Stomach (tissue), 9 donors: ENCODE results near the gene PITRM1. TPM values are rescaled to one million over a fixed set of nuclear protein-coding genes. Genes with fewer than 3 reads are reported as not detected.
A peak's percentile ranks its signal among the peaks of the same experiment; 100 is the strongest.

ENCODE experiments used
- DNase-seq, 2 donors: peaks; one replicate each; pipeline versions ENCODE4 v3.0.0 to v3.0.0-alpha.2; 2013 to 2019
- H3K27ac ChIP-seq, 5 donors: fragments of 200-600 bp in 4 of 5; sonication (generic) in 4 of 5; one replicate each; pipeline ENCODE4 v1.5.1; 2013 to 2019; ENCODE audit warnings: mild to moderate bottlenecking in 1 of 5, moderate library complexity in 1 of 5
- H3K27me3 ChIP-seq, 3 donors: fragments of 200-600 bp; sonication (generic); one replicate each; pipeline ENCODE4 v1.5.1; 2017 to 2019; ENCODE audit warnings: mixed run types in 1 of 3
- H3K36me3 ChIP-seq, 4 donors: fragments of 200-600 bp; sonication (generic); 1 replicate in 3 of 4; 2 replicates in 1 of 4; pipeline ENCODE4 v1.5.1; 2016 to 2019
- H3K4me1 ChIP-seq, 4 donors: fragments of 200-600 bp; sonication (generic); one replicate each; pipeline ENCODE4 v1.5.1; 2016 to 2019
- H3K4me3 ChIP-seq, 4 donors: fragments of 200-600 bp; sonication (generic) in 3 of 4; one replicate each; pipeline ENCODE4 v1.5.1; 2016 to 2019; ENCODE audit warnings: mild to moderate bottlenecking in 1 of 4
- H3K9me3 ChIP-seq, 4 donors: fragments of 200-600 bp; sonication (generic); one replicate each; pipeline ENCODE4 v1.5.1; 2016 to 2019
- CTCF ChIP-seq, 7 experiments: fragments of 450-650 bp in 4 of 7; fragments of 200-600 bp in 3 of 7; sonication (generic) in 3 of 7; IDR thresholded peaks; one replicate each; pipeline ENCODE4 v1.5.1; 2016 to 2019; ENCODE audit warnings: antibody characterized with exemption in 7 of 7, control low read depth in 2 of 7, mild to moderate bottlenecking in 1 of 7
- EP300 ChIP-seq: sonication (generic); formaldehyde crosslinking; IDR thresholded peaks from one replicate; pipeline ENCODE4 v1.6.1; 2017; ENCODE audit warnings: antibody characterized with exemption
- POLR2A ChIP-seq, 4 donors: fragments of 450-650 bp; IDR thresholded peaks; one replicate each; pipeline ENCODE4 v1.6.1; 2016; ENCODE audit warnings: antibody characterized with exemption in 4 of 4, control low read depth in 2 of 4, mild to moderate bottlenecking in 1 of 4, moderate library complexity in 1 of 4
- POLR2AphosphoS5 ChIP-seq, 3 donors: sonication (generic); formaldehyde crosslinking; IDR thresholded peaks; one replicate each; pipeline ENCODE4 v1.6.1; 2016; ENCODE audit warnings: antibody characterized with exemption in 3 of 3
- WGBS, 5 donors: extraction: QIAGEN DNeasy Blood & Tissue Kit in 3 of 5; methylation state at CpG; one replicate each; pipeline versions ENCODE4 v1.1.5 to v1.1.7; 2013 to 2018; 5-methylcytosine and 5-hydroxymethylcytosine counted together
- intact Hi-C: fragments of 100-400 bp; cut with DNase I; formaldehyde crosslinking; loops from one replicate; pipeline ENCODE4 v1.15.1; 2023; ENCODE audit warnings: low total_unique reads
- polyA plus RNA-seq, 3 donors: library from polyadenylated mRNA; stranded (reverse); fragments of 200-250 nt; gene quantifications; one replicate each; pipeline ENCODE4 v1.2.3, GENCODE V29; 2013
- total RNA-seq, 5 donors: library from RNA; depleted of rRNA; stranded (reverse); fragments of >200 nt; gene quantifications; one replicate each; pipeline versions ENCODE4 v1.1.0 to v1.2.3, GENCODE V29; 2014 to 2016
- donor health status: healthy with polysubstance abuse.
- donor health status: Bipolar disorder and iron deficiency.
- donor health status: healthy.

Gene PITRM1
- total and polyA plus RNA-seq, 8 donors = 32.3 to 95.1 (median 57.1) TPM

GRCh38 chr10:3217853-3218252 lies 45.3 kb upstream of the PITRM1 start:
- no peaks in the 10 kb centered on the region for H3K9me3 ChIP-seq
- 80 to 88% (median 86%) methylated on average over 12 of the region's 12 CpGs for WGBS, 5 donors
- no peaks in the 10 kb centered on the region for H3K36me3 ChIP-seq
- no peak overlapping the region for H3K27ac ChIP-seq
- intact Hi-C loops = no loop called here
- no peaks in the 10 kb centered on the region for H3K4me1 ChIP-seq
- H3K4me3 ChIP-seq = no peak overlapping the region
- no peak for TF ChIP-seq CTCF (IDR thresholded peaks at IDR 0.05)
- no peak for TF ChIP-seq POLR2A (IDR thresholded peaks at IDR 0.05)
- no peak for TF ChIP-seq POLR2AphosphoS5 (IDR thresholded peaks at IDR 0.05)
- TF ChIP-seq EP300 = no peak
- DNase-seq = no peak
- H3K27me3 ChIP-seq = no peaks in the 10 kb centered on the region

GRCh38 chr10:3217301-3217700 lies 44.7 kb upstream of the PITRM1 start:
- Histone ChIP-seq H3K9me3 (no peaks in the 10 kb centered on the region), H3K27me3 (no peaks in the 10 kb centered on the region), H3K27ac (no peak overlapping the region), H3K4me3 (no peak overlapping the region), H3K4me1 (no peaks in the 10 kb centered on the region), H3K36me3 (no peaks in the 10 kb centered on the region)
- no peak for DNase-seq
- TF ChIP-seq EP300 = no peak
- no peak for TF ChIP-seq CTCF (IDR thresholded peaks at IDR 0.05)
- TF ChIP-seq POLR2AphosphoS5 (IDR thresholded peaks at IDR 0.05) = no peak
- intact Hi-C loops = no loop called here
- 70 to 81% (median 78%) methylated on average over 2 of the region's 2 CpGs for WGBS, 5 donors

GRCh38 chr10:3215153-3215775 lies 42.7 kb upstream of the PITRM1 start:
- no peak for DNase-seq
- Histone ChIP-seq H3K36me3 (no peaks in the 10 kb centered on the region), H3K9me3 (no peaks in the 10 kb centered on the region), H3K4me1 (no peaks in the 10 kb centered on the region), H3K4me3 (no peak overlapping the region), H3K27ac (no peak overlapping the region), H3K27me3 (no peaks in the 10 kb centered on the region)
- 76 to 83% (median 80%) methylated on average over 14 of the region's 14 CpGs for WGBS, 5 donors
- intact Hi-C loops = no loop called here
- TF ChIP-seq CTCF (IDR thresholded peaks at IDR 0.05) (no peak), POLR2A (IDR thresholded peaks at IDR 0.05) (no peak), POLR2AphosphoS5 (IDR thresholded peaks at IDR 0.05) (no peak), EP300 (no peak)

- H3K27me3 ChIP-seq = no peaks in the 10 kb centered on the region
- H3K4me3 ChIP-seq = no peak overlapping the region
- H3K27ac ChIP-seq = no peak overlapping the region
- H3K4me1 ChIP-seq = no peaks in the 10 kb centered on the region
- H3K9me3 ChIP-seq = no peaks in the 10 kb centered on the region
- intact Hi-C loops = no loop called here
- H3K36me3 ChIP-seq = no peaks in the 10 kb centered on the region
- 85 to 94% (median 91%) methylated on average over 19 to 20 of the region's 20 CpGs for whole genome bisulfite sequencing, 5 donors
- peak in 1 of 2 donors; percentile 64 for DNase-seq
- TF ChIP-seq EP300 = no peak
- no peak for TF ChIP-seq CTCF (IDR thresholded peaks at IDR 0.05)
- TF ChIP-seq POLR2AphosphoS5 (IDR thresholded peaks at IDR 0.05) = no peak
- no peak for TF ChIP-seq POLR2A (IDR thresholded peaks at IDR 0.05)
Observed at GRCh38 chr10:3213758-3214515, 41.4 kb upstream of the PITRM1 start.
